Measurements from ENCODE around the gene MVB12B.

Gene MVB12B

GRCh38 chr9:126295936-126296600 is 30.6 kb upstream of the MVB12B start:
- DNase-seq (ENCODE audit: low read depth) = no peak
- no peak for TF ChIP-seq CTCF (conservative IDR thresholded peaks at IDR 0.05; ENCODE audit: control insufficient read depth, insufficient read depth, low read depth, low read length)
- H3K4me3 ChIP-seq (ENCODE audit: control insufficient read depth, low read depth, low read length) = no peak overlapping the region

- DNase-seq (ENCODE audit: low read depth) = no peak
- no peak for TF ChIP-seq CTCF (conservative IDR thresholded peaks at IDR 0.05; ENCODE audit: control insufficient read depth, insufficient read depth, low read depth, low read length)
- no peak overlapping the region for H3K4me3 ChIP-seq (ENCODE audit: control insufficient read depth, low read depth, low read length)
Measured at GRCh38 chr9:126296687-126297086, 29.9 kb upstream of the MVB12B start.

GRCh38 chr9:126297661-126298060 is 29.0 kb upstream of the MVB12B start:
- no peak for TF ChIP-seq CTCF (conservative IDR thresholded peaks at IDR 0.05; ENCODE audit: control insufficient read depth, insufficient read depth, low read depth, low read length)
- DNase-seq (ENCODE audit: low read depth) = no peak
- no peak overlapping the region for H3K4me3 ChIP-seq (ENCODE audit: control insufficient read depth, low read depth, low read length)

- no peak overlapping the region for H3K4me3 ChIP-seq (ENCODE audit: control insufficient read depth, low read depth, low read length)
- no peak for DNase-seq (ENCODE audit: low read depth)
Measured at GRCh38 chr9:126298063-126298801, 28.4 kb upstream of the MVB12B start.

GRCh38 chr9:126299706-126300276 is 26.8 kb upstream of the MVB12B start:
- no peak for TF ChIP-seq CTCF (conservative IDR thresholded peaks at IDR 0.05; ENCODE audit: control insufficient read depth, insufficient read depth, low read depth, low read length)
- peak; percentile 9 for DNase-seq (ENCODE audit: low read depth)
- no peak overlapping the region for H3K4me3 ChIP-seq (ENCODE audit: control insufficient read depth, low read depth, low read length)

More at GRCh38 chr9:126298063-126298801, 28.4 kb upstream of the MVB12B start:
- TF ChIP-seq CTCF (conservative IDR thresholded peaks at IDR 0.05; ENCODE audit: control insufficient read depth, insufficient read depth, low read depth, low read length) = no peak

GRCh38 chr9:126301196-126301595 is 25.4 kb upstream of the MVB12B start:
- H3K4me3 ChIP-seq (ENCODE audit: control insufficient read depth, low read depth, low read length) = no peak overlapping the region
- no peak for TF ChIP-seq CTCF (conservative IDR thresholded peaks at IDR 0.05; ENCODE audit: control insufficient read depth, insufficient read depth, low read depth, low read length)
- DNase-seq (ENCODE audit: low read depth) = no peak

Measured in fibroblast of mammary gland (primary cell).